H1 (cell line): Measurements from ENCODE around the gene TMEM163. TPM values are rescaled to one million over a fixed set of nuclear protein-coding genes. Genes with fewer than 3 reads are reported as not detected.

ENCODE experiments used
- CTCF ChIA-PET: fragments of 300-600 bp; sonication (Branson Sonifier 250); formaldehyde crosslinking; loops from one replicate; lab custom pipeline; 2021; ENCODE audit not compliant: partially characterized antibody; lab: Charles Lee
- POLR2A ChIA-PET: fragments of 300-600 bp; sonication (Branson Sonifier 250); formaldehyde crosslinking; loops from one replicate; lab custom pipeline; 2021; ENCODE audit warnings: inconsistent platforms; ENCODE audit not compliant: partially characterized antibody; lab: Charles Lee
- DNase-seq, 2 experiments: peaks; one replicate each; pipeline versions ENCODE4 v3.0.0 to v3.0.0-alpha.2; 2010 to 2022; ENCODE audit warnings: low spot score in 2 of 2, low read depth in 1 of 2, mixed read lengths in 1 of 2
- FAIRE-seq: peaks from 2 replicates; lab custom pipeline; 2011; peaks lifted over from hg19 to GRCh38; lab: Jason Lieb, UNC
- H2AFZ ChIP-seq: 2 replicates; pipeline ENCODE4 v1.8.1; 2012; ENCODE audit warnings: low read length, inconsistent platforms
- H2AK5ac ChIP-seq: 2 replicates; pipeline ENCODE4 v1.6.1; 2013; ENCODE audit warnings: low read depth, low read length
- H2BK120ac ChIP-seq: replicated peaks from 2 replicates; pipeline ENCODE3; 2013; ENCODE audit warnings: low read depth, low read length, inconsistent platforms
- H2BK12ac ChIP-seq: 2 replicates; pipeline ENCODE4 v1.6.1; 2013; ENCODE audit warnings: low read depth, low read length
- H2BK15ac ChIP-seq: 2 replicates; pipeline ENCODE4 v1.6.1; 2013; ENCODE audit warnings: low read length
- H2BK20ac ChIP-seq: 2 replicates; pipeline ENCODE4 v1.6.1; 2013; ENCODE audit warnings: low read length
- H2BK5ac ChIP-seq: 2 replicates; pipeline ENCODE4 v1.6.1; 2013; ENCODE audit warnings: low read depth, low read length
- H3K14ac ChIP-seq: 2 replicates; pipeline ENCODE4 v1.6.1; 2013; ENCODE audit warnings: inconsistent platforms; ENCODE audit not compliant: insufficient read length
- H3K18ac ChIP-seq: 2 replicates; pipeline ENCODE4 v1.6.1; 2013; ENCODE audit warnings: low read length; ENCODE audit errors: extremely low read depth
- H3K23ac ChIP-seq: 2 replicates; pipeline ENCODE4 v1.6.1; 2013; ENCODE audit warnings: inconsistent platforms; ENCODE audit not compliant: insufficient read length
- H3K23me2 ChIP-seq: 2 replicates; pipeline ENCODE4 v1.6.1; 2013; ENCODE audit warnings: low read depth, low read length
- H3K27ac ChIP-seq: 2 replicates; pipeline ENCODE4 v1.6.1; 2011; ENCODE audit warnings: low read depth, low read length, inconsistent platforms
- H3K27me3 ChIP-seq, 4 experiments: replicated peaks in 1 of 4; 1 replicate in 1 of 4; 2 replicates in 3 of 4; pipeline versions ENCODE4 v1.6.1 to v1.8.1; 2011 to 2013; ENCODE audit warnings: low read length in 3 of 4, mild to moderate bottlenecking in 3 of 4, inconsistent platforms in 2 of 4, mixed read lengths in 2 of 4, moderate library complexity in 1 of 4; ENCODE audit not compliant: control insufficient read depth in 3 of 4, insufficient read depth in 3 of 4; ENCODE audit errors: extremely low read depth in 1 of 4
- H3K36me3 ChIP-seq, 4 experiments: 2 replicates each; pipeline versions ENCODE4 v1.6.1 to v1.8.1; 2011 to 2013; ENCODE audit warnings: mild to moderate bottlenecking in 4 of 4, low read length in 3 of 4, moderate library complexity in 2 of 4, control low read depth in 1 of 4, inconsistent platforms in 1 of 4; ENCODE audit not compliant: insufficient read depth in 4 of 4, control insufficient read depth in 2 of 4
- H3K4ac ChIP-seq: replicated peaks from 2 replicates; pipeline ENCODE3; 2013; ENCODE audit warnings: low read length, low read depth, mixed read lengths, inconsistent platforms; ENCODE audit not compliant: insufficient read length
- H3K4me1 ChIP-seq, 4 experiments: replicated peaks in 1 of 4; 1 replicate in 1 of 4; 2 replicates in 3 of 4; pipeline versions ENCODE4 v1.6.1 to v1.8.1; 2011 to 2013; ENCODE audit warnings: low read length in 3 of 4, inconsistent platforms in 2 of 4, mixed read lengths in 1 of 4; ENCODE audit not compliant: insufficient read depth in 4 of 4, control insufficient read depth in 3 of 4
- H3K4me2 ChIP-seq, 2 experiments: 2 replicates each; pipeline versions ENCODE4 v1.6.1 to v1.8.1; 2011 to 2013; ENCODE audit warnings: low read depth in 2 of 2, low read length in 2 of 2, control low read depth in 1 of 2, inconsistent platforms in 1 of 2, mild to moderate bottlenecking in 1 of 2; ENCODE audit not compliant: insufficient read depth in 1 of 2
- H3K4me3 ChIP-seq, 4 experiments: fragments of 200-600, 300-600 bp in 1 of 4; sonication (generic), shearing (Covaris generic), sonication (Bioruptor Twin) in 1 of 4; 2 replicates each; pipeline versions ENCODE4 v1.5.1 to v1.8.1; 2011 to 2016; ENCODE audit warnings: low read length in 4 of 4, low read depth in 3 of 4, control low read depth in 2 of 4, inconsistent platforms in 2 of 4, mild to moderate bottlenecking in 2 of 4, mixed read lengths in 1 of 4, moderate library complexity in 1 of 4; ENCODE audit not compliant: insufficient read depth in 2 of 4; ENCODE audit errors: extremely low read depth in 1 of 4
- H3K56ac ChIP-seq: replicated peaks from 2 replicates; pipeline ENCODE3; 2013; ENCODE audit warnings: low read depth, mild to moderate bottlenecking, mixed read lengths, low read length, inconsistent platforms; ENCODE audit not compliant: insufficient read length
- H3K79me1 ChIP-seq: 2 replicates; pipeline ENCODE4 v1.6.1; 2013; ENCODE audit warnings: low read depth, low read length, control low read depth
- H3K79me2 ChIP-seq, 2 experiments: 2 replicates each; pipeline versions ENCODE4 v1.6.1 to v1.8.1; 2012 to 2013; ENCODE audit warnings: low read length in 2 of 2, mild to moderate bottlenecking in 2 of 2, inconsistent platforms in 1 of 2; ENCODE audit not compliant: insufficient read depth in 2 of 2, control insufficient read depth in 1 of 2
- H3K9ac ChIP-seq, 4 experiments: replicated peaks in 1 of 4; 1 replicate in 1 of 4; 2 replicates in 3 of 4; pipeline versions ENCODE4 v1.6.1 to v1.8.1; 2011 to 2013; ENCODE audit warnings: low read depth in 3 of 4, low read length in 3 of 4, control low read depth in 2 of 4, mild to moderate bottlenecking in 2 of 4, moderate library complexity in 2 of 4, inconsistent platforms in 1 of 4; ENCODE audit errors: extremely low read depth in 1 of 4
- H3K9me3 ChIP-seq, 2 experiments: 2 replicates each; pipeline versions ENCODE4 v1.6.1 to v1.8.1; 2012 to 2013; ENCODE audit warnings: mild to moderate bottlenecking in 2 of 2, moderate library complexity in 2 of 2, control low read depth in 1 of 2, inconsistent platforms in 1 of 2, low read depth in 1 of 2, low read length in 1 of 2, mixed read lengths in 1 of 2; ENCODE audit not compliant: insufficient read depth in 2 of 2
- H4K20me1 ChIP-seq, 2 experiments: replicated peaks in 1 of 2; 2 replicates each; pipeline versions ENCODE3 to v1.8.1; 2011 to 2013; ENCODE audit warnings: inconsistent platforms in 2 of 2, low read length in 2 of 2, mild to moderate bottlenecking in 1 of 2; ENCODE audit not compliant: insufficient read depth in 2 of 2, control insufficient read depth in 1 of 2
- H4K5ac ChIP-seq: 2 replicates; pipeline ENCODE4 v1.6.1; 2013; ENCODE audit warnings: low read length, low read depth, mixed read lengths, inconsistent platforms; ENCODE audit not compliant: insufficient read length
- H4K8ac ChIP-seq: 2 replicates; pipeline ENCODE4 v1.8.0; 2013; ENCODE audit warnings: mild to moderate bottlenecking, moderate library complexity, low read length, inconsistent platforms; ENCODE audit not compliant: insufficient read depth; ENCODE audit errors: extremely low read depth
- H4K91ac ChIP-seq: replicated peaks from 2 replicates; pipeline ENCODE3; 2013; ENCODE audit warnings: low read length, mixed read lengths, inconsistent platforms; ENCODE audit not compliant: insufficient read length
- ASH2L ChIP-seq: fragments of 200-600, 300-600 bp; sonication (generic); IDR thresholded peaks from one replicate; pipeline ENCODE4 v1.7.1; 2017; ENCODE audit warnings: low read length
- CBX5 ChIP-seq: fragments of 300-800, 300-1000 bp; sonication (generic); IDR thresholded peaks from 2 replicates; pipeline ENCODE4 v1.7.1; 2016; ENCODE audit warnings: antibody characterized with exemption, low read length, low read depth
- EP300 ChIP-seq, 2 experiments: IDR thresholded peaks; 1 replicate in 1 of 2; 2 replicates in 1 of 2; pipeline ENCODE4 v1.6.1; 2011 to 2012; ENCODE audit warnings: low read depth in 2 of 2, low read length in 2 of 2, mild to moderate bottlenecking in 2 of 2, borderline replicate concordance in 1 of 2, inconsistent platforms in 1 of 2, moderate library complexity in 1 of 2
- GTF2F1 ChIP-seq: IDR thresholded peaks from 2 replicates; pipeline ENCODE4 v1.6.1; 2012; ENCODE audit warnings: low read depth, low read length, improper control_type of control experiment, borderline replicate concordance
- HDAC6 ChIP-seq: IDR thresholded peaks from one replicate; pipeline ENCODE4 v1.7.1; 2012; ENCODE audit warnings: low read depth, mild to moderate bottlenecking, inconsistent platforms, low read length, moderate library complexity
- JUND ChIP-seq: IDR thresholded peaks from 2 replicates; pipeline ENCODE4 v1.6.1; 2011; ENCODE audit warnings: mild to moderate bottlenecking, improper control_type of control experiment, low read length
- NRF1 ChIP-seq: IDR thresholded peaks from 2 replicates; pipeline ENCODE4 v1.6.1; 2011; ENCODE audit warnings: mild to moderate bottlenecking, low read depth, low read length, improper control_type of control experiment
- POU5F1 ChIP-seq: IDR thresholded peaks from 2 replicates; pipeline ENCODE4 v1.6.1; 2011; ENCODE audit warnings: low read depth, mild to moderate bottlenecking, low read length, moderate library complexity
- SP1 ChIP-seq: IDR thresholded peaks from 2 replicates; pipeline ENCODE4 v1.6.1; 2011; ENCODE audit warnings: low read depth, low read length
- TAF7 ChIP-seq: optimal IDR thresholded peaks from 2 replicates; pipeline ENCODE3; 2011; ENCODE audit warnings: low read depth, mild to moderate bottlenecking, inconsistent platforms, low read length, moderate library complexity, borderline replicate concordance
- ZNF274 ChIP-seq: IDR thresholded peaks from 2 replicates; pipeline ENCODE4 v1.7.0; 2012; ENCODE audit warnings: low read length, borderline replicate concordance; ENCODE audit errors: extremely low read depth
- WGBS, 2 experiments: shearing (Covaris generic) in 1 of 2; methylation state at CpG; one replicate each; pipeline versions ENCODE4 v1.1.6 to v1.1.7; 2013 to 2015; ENCODE audit warnings: low lambda C conversion rate in 2 of 2, mixed read lengths in 2 of 2, inconsistent platforms in 1 of 2, low coverage in 1 of 2, missing lambda C conversion rate in 1 of 2; ENCODE audit not compliant: insufficient replicate concordance in 2 of 2, insufficient coverage in 1 of 2, insufficient read length in 1 of 2; ENCODE audit errors: extremely low coverage in 1 of 2, missing lambda C conversion rate in 1 of 2; 5-methylcytosine and 5-hydroxymethylcytosine counted together
- polyA plus RNA-seq, 7 experiments: library from polyadenylated mRNA; depleted of rRNA in 3 of 7; stranded (reverse) in 5 of 7; unstranded in 2 of 7; fragments of >200 nt in 5 of 7; fragments of 200-250 nt in 2 of 7; gene quantifications; 1 replicate in 5 of 7; 2 replicates in 1 of 7; 4 replicates in 1 of 7; pipeline versions ENCODE4 v1.2.1 to v1.2.3, GENCODE V29; 2011 to 2013; ENCODE audit warnings: missing spikeins in 2 of 7, mixed read lengths in 2 of 7
- total RNA-seq: library from RNA; stranded (reverse); fragmentation: NEBNext Ultra II Directional; extraction: Animal tissue kit (Norgen Biotek cat#: 25700); gene quantifications from 2 replicates; pipeline ENCODE4 v1.2.1, GENCODE V29; 2021
- TF ChIP-seq, protein P1 (sequence below): IDR thresholded peaks from 2 replicates; pipeline ENCODE4 v1.6.1; 2011; ENCODE audit warnings: low read depth, mild to moderate bottlenecking, low read length; ENCODE audit not compliant: insufficient read depth
- TF ChIP-seq, protein P2 (sequence below): IDR thresholded peaks from 2 replicates; pipeline ENCODE4 v1.6.1; 2012; ENCODE audit warnings: inconsistent platforms

The TMEM163 gene
- total and polyA plus RNA-seq, 2 of the 8 experiments (the other 6 are each of a cell fraction or from before 2014, with no cell fraction given) = 2.8 to 3.2 TPM

DNA sequence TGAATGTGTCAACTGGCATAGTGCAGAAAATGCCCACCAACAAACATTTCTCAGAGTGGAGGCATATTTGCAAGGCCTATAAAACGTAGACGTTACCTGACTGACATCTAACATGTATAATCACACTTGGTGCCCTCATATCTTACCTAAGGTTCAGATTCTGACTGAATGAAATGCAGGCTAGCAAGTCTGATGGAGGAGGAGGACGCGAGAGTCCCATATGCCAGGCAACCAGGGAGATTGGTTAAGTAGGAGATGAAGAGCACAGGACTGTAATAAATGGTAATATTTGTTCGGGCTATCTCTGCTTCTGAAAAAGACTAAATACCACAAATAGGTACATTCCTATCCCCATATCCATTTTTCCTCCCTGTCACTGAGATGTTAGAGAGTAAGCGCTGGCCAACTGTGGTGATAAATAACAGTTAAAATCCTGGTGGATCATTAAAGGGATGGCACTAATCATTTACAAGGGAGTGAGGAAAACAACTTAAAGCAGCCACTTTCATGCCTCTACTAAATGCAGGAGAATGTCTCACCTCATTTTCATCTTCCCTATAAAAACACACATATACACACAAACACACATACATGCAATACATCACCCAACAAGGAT is 217.2 kb downstream of the TMEM163 start:
- Histone ChIP-seq H2BK20ac (no peak overlapping the region), H2AK5ac (no peak overlapping the region), H2AFZ (no peak overlapping the region), H3K27me3 (no peaks in the 10 kb centered on the region), H3K4me3 (no peak overlapping the region), H3K4me1 (peaks cover 0 to 8% (median 0%) of the 10 kb centered on the region in 4 experiments; a peak in 4 of 7 replicates), H2BK5ac (no peak overlapping the region), H3K56ac (no peak overlapping the region), H2BK15ac (no peak overlapping the region), H4K91ac (no peak overlapping the region), H3K27ac (no peak overlapping the region), H3K4me2 (no peak overlapping the region), H3K23ac (no peak overlapping the region), H4K8ac (no peak overlapping the region), H3K18ac (no peak overlapping the region), H2BK12ac (no peak overlapping the region), H3K9me3 (no peaks in the 10 kb centered on the region), H3K14ac (no peak overlapping the region), H3K4ac (no peak overlapping the region), H2BK120ac (no peak overlapping the region), H4K5ac (no peak overlapping the region), H3K9ac (no peak overlapping the region), H3K79me2 (no peaks in the 10 kb centered on the region), H3K23me2 (no peaks in the 10 kb centered on the region), H4K20me1 (no peaks in the 10 kb centered on the region), H3K36me3 (no peaks in the 10 kb centered on the region), H3K79me1 (no peaks in the 10 kb centered on the region)
- DNase-seq = no peak
- 96% methylated on average over 6 of the region's 6 CpGs; no CpG with 5 or more reads in 1 of the 2 experiments for WGBS, 2 experiments
- ChIA-PET CTCF (interaction anchor here (0.6 to 1.9 kb wide), 5 partner anchors 10 to 461 kb away, joined by 3 to 6 read pairs (median 3); no protein-coding TSS in a partner anchor), POLR2A (no interaction called here)
- no peak for FAIRE-seq
- no peak for TF ChIP-seq ASH2L
- TF ChIP-seq SP1 = no peak
- TF ChIP-seq, protein P1, sequence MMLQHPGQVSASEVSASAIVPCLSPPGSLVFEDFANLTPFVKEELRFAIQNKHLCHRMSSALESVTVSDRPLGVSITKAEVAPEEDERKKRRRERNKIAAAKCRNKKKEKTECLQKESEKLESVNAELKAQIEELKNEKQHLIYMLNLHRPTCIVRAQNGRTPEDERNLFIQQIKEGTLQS = no peak
- TF ChIP-seq POU5F1 = no peak
- no peak for TF ChIP-seq JUND
- no peak for TF ChIP-seq NRF1
- no peak for TF ChIP-seq CBX5
- TF ChIP-seq GTF2F1 = no peak
- TF ChIP-seq TAF7 = no peak
- no peak for TF ChIP-seq HDAC6
- TF ChIP-seq EP300 (IDR thresholded peaks at IDR 0.05; ENCODE audit: borderline replicate concordance in 1 of 2, low read depth in 2 of 2, low read length in 2 of 2) = no peak
- TF ChIP-seq ZNF274 = no peak
- TF ChIP-seq, protein P2, sequence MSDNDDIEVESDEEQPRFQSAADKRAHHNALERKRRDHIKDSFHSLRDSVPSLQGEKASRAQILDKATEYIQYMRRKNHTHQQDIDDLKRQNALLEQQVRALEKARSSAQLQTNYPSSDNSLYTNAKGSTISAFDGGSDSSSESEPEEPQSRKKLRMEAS = no peak
